H9 (cell line): ENCODE data around the gene TNFRSF19. TPM values are rescaled to one million over a fixed set of nuclear protein-coding genes. Genes with fewer than 3 reads are reported as not detected.

Experiments
- DNase-seq: peaks from one replicate; pipeline ENCODE4 v3.0.0-alpha.2; 2017
- H2AFZ ChIP-seq: one replicate; pipeline ENCODE4 v1.6.1; 2013; ENCODE audit warnings: mild to moderate bottlenecking, low read length, control low read depth, moderate library complexity
- H2AK5ac ChIP-seq: 2 replicates; pipeline ENCODE4 v1.6.1; 2013; ENCODE audit warnings: low read length, control low read depth, mixed read lengths; ENCODE audit not compliant: insufficient read length
- H2BK120ac ChIP-seq: one replicate; pipeline ENCODE4 v1.6.1; 2013; ENCODE audit warnings: low read depth, mild to moderate bottlenecking, low read length, control low read depth, inconsistent platforms; ENCODE audit not compliant: poor library complexity, severe bottlenecking
- H2BK12ac ChIP-seq: 2 replicates; pipeline ENCODE4 v1.6.1; 2013; ENCODE audit warnings: low read length, control low read depth, mixed read lengths, low read depth; ENCODE audit not compliant: insufficient read length
- H2BK15ac ChIP-seq: 2 replicates; pipeline ENCODE4 v1.6.1; 2013; ENCODE audit warnings: low read depth, low read length, control low read depth
- H2BK20ac ChIP-seq: one replicate; pipeline ENCODE4 v1.6.1; 2013; ENCODE audit warnings: low read depth, mild to moderate bottlenecking, low read length, control low read depth, inconsistent platforms; ENCODE audit not compliant: poor library complexity, severe bottlenecking
- H2BK5ac ChIP-seq: 2 replicates; pipeline ENCODE4 v1.6.1; 2013; ENCODE audit warnings: low read length, control low read depth, mixed read lengths; ENCODE audit not compliant: insufficient read length
- H3K14ac ChIP-seq: 2 replicates; pipeline ENCODE4 v1.6.1; 2013; ENCODE audit warnings: low read length, control low read depth; ENCODE audit not compliant: insufficient read depth
- H3K18ac ChIP-seq: 2 replicates; pipeline ENCODE4 v1.6.1; 2013; ENCODE audit warnings: low read depth, mild to moderate bottlenecking, mixed read lengths, low read length, control low read depth; ENCODE audit not compliant: insufficient read length
- H3K23ac ChIP-seq: 2 replicates; pipeline ENCODE4 v1.6.1; 2013; ENCODE audit warnings: low read length, control low read depth, mixed read lengths, low read depth; ENCODE audit not compliant: insufficient read length
- H3K23me2 ChIP-seq: 2 replicates; pipeline ENCODE4 v1.6.1; 2013; ENCODE audit warnings: low read depth, mild to moderate bottlenecking, mixed read lengths, low read length, control low read depth; ENCODE audit not compliant: insufficient read length, poor library complexity, severe bottlenecking
- H3K27ac ChIP-seq: 2 replicates; pipeline ENCODE4 v1.5.1; 2013; ENCODE audit warnings: low read length, control low read depth, mixed read lengths, low read depth; ENCODE audit not compliant: insufficient read length
- H3K27me3 ChIP-seq: 2 replicates; pipeline ENCODE4 v1.6.1; 2013; ENCODE audit warnings: low read length, control low read depth, inconsistent platforms; ENCODE audit not compliant: insufficient read depth
- H3K4ac ChIP-seq: 2 replicates; pipeline ENCODE4 v1.6.1; 2013; ENCODE audit warnings: low read depth, mild to moderate bottlenecking, control low read depth, inconsistent platforms, low read length, moderate library complexity
- H3K4me1 ChIP-seq: 2 replicates; pipeline ENCODE4 v1.6.1; 2013; ENCODE audit warnings: low read length, control low read depth, inconsistent platforms; ENCODE audit not compliant: insufficient read depth
- H3K4me2 ChIP-seq: 2 replicates; pipeline ENCODE4 v1.6.1; 2013; ENCODE audit warnings: low read length, control low read depth, mixed read lengths; ENCODE audit not compliant: insufficient read length, insufficient read depth
- H3K56ac ChIP-seq: 2 replicates; pipeline ENCODE4 v1.6.1; 2013; ENCODE audit warnings: low read depth, mild to moderate bottlenecking, mixed read lengths, low read length, control low read depth; ENCODE audit not compliant: insufficient read length
- H3K79me1 ChIP-seq: 2 replicates; pipeline ENCODE4 v1.6.1; 2013; ENCODE audit warnings: low read depth, mild to moderate bottlenecking, moderate library complexity, low read length, control low read depth, inconsistent platforms; ENCODE audit not compliant: insufficient read depth, poor library complexity, severe bottlenecking
- H3K79me2 ChIP-seq: 2 replicates; pipeline ENCODE4 v1.6.1; 2013; ENCODE audit warnings: low read length, control low read depth, inconsistent platforms; ENCODE audit not compliant: insufficient read depth
- H3K9ac ChIP-seq: 2 replicates; pipeline ENCODE4 v1.6.1; 2013; ENCODE audit warnings: low read length, control low read depth, mixed read lengths; ENCODE audit not compliant: insufficient read length; ENCODE audit errors: extremely low read depth
- H3K9me3 ChIP-seq: one replicate; pipeline ENCODE4 v1.6.1; 2013; ENCODE audit warnings: low read depth, low read length, inconsistent platforms; ENCODE audit not compliant: control insufficient read depth
- H3T11ph ChIP-seq: one replicate; pipeline ENCODE4 v1.6.1; 2013; ENCODE audit warnings: mild to moderate bottlenecking, low read length, control low read depth, inconsistent platforms
- H4K20me1 ChIP-seq: one replicate; pipeline ENCODE4 v1.6.1; 2013; ENCODE audit not compliant: control insufficient read depth, insufficient read length, insufficient read depth
- H4K5ac ChIP-seq: 2 replicates; pipeline ENCODE4 v1.6.1; 2013; ENCODE audit warnings: low read depth, mild to moderate bottlenecking, mixed read lengths, low read length, control low read depth; ENCODE audit not compliant: insufficient read length
- H4K8ac ChIP-seq: replicated peaks from 2 replicates; pipeline ENCODE4 v1.6.1; 2013; ENCODE audit warnings: low read length, control low read depth, mixed read lengths, low read depth; ENCODE audit not compliant: insufficient read length
- H4K91ac ChIP-seq: 2 replicates; pipeline ENCODE4 v1.6.1; 2013; ENCODE audit warnings: low read depth, mild to moderate bottlenecking, moderate library complexity, mixed read lengths, low read length, control low read depth; ENCODE audit not compliant: insufficient read length
- H3K27ac Mint-ChIP-seq, 3 experiments: 2 replicates in 2 of 3; 3 replicates in 1 of 3; pipeline ENCODE4 v1.8.0; 2020 to 2021; ENCODE audit warnings: mixed read lengths in 3 of 3, mild to moderate bottlenecking in 1 of 3, moderate library complexity in 1 of 3
- H3K27me3 Mint-ChIP-seq: 2 replicates; pipeline ENCODE4 v1.8.0; 2021; ENCODE audit warnings: low read depth, mild to moderate bottlenecking, moderate library complexity, mixed read lengths
- H3K36me3 Mint-ChIP-seq, 3 experiments: 2 replicates in 2 of 3; 3 replicates in 1 of 3; pipeline ENCODE4 v1.8.0; 2020 to 2021; ENCODE audit warnings: low read depth in 3 of 3, mixed read lengths in 3 of 3; ENCODE audit not compliant: insufficient read depth in 1 of 3
- H3K4me1 Mint-ChIP-seq, 2 experiments: 2 replicates each; pipeline ENCODE4 v1.8.0; 2020; ENCODE audit warnings: mixed read lengths in 2 of 2
- H3K4me3 Mint-ChIP-seq, 2 experiments: 2 replicates in 1 of 2; 3 replicates in 1 of 2; pipeline ENCODE4 v1.8.0; 2020 to 2021; ENCODE audit warnings: mild to moderate bottlenecking in 2 of 2, mixed read lengths in 2 of 2, moderate library complexity in 1 of 2
- H3K9me3 Mint-ChIP-seq, 2 experiments: 2 replicates in 1 of 2; 3 replicates in 1 of 2; pipeline ENCODE4 v1.8.0; 2020; ENCODE audit warnings: mild to moderate bottlenecking in 2 of 2, mixed read lengths in 2 of 2, moderate library complexity in 1 of 2
- CTCF ChIP-seq: fragments of 200-600 bp; sonication (generic); conservative IDR thresholded peaks from 3 replicates; pipeline ENCODE4 v1.8.0; 2021; ENCODE audit warnings: antibody characterized with exemption, mild to moderate bottlenecking
- WGBS: extraction: QIAGEN DNeasy Blood & Tissue Kit; methylation state at CpG from one replicate; pipeline ENCODE4 v1.1.7; 2013; ENCODE audit warnings: missing lambda C conversion rate, low lambda C conversion rate, mixed read lengths; ENCODE audit not compliant: insufficient read length; ENCODE audit errors: extremely low coverage; 5-methylcytosine and 5-hydroxymethylcytosine counted together
- total RNA-seq: library from RNA; stranded (reverse); gene quantifications from 2 replicates; pipeline ENCODE4 v1.2.1, GENCODE V29; 2021

Gene TNFRSF19
- total RNA-seq, 1 experiment from 2014 or later = 2.7 TPM

- no peak overlapping the region for H3T11ph ChIP-seq
- no peaks in the 10 kb centered on the region for H3K79me2 ChIP-seq
- H3K9me3 ChIP-seq = no peaks in the 10 kb centered on the region
- no peak overlapping the region for H3K4ac ChIP-seq
- no peaks in the 10 kb centered on the region; the same call in 1 of the 2 replicates for H3K27me3 ChIP-seq
- H4K8ac ChIP-seq = no peak overlapping the region
- no peak overlapping the region for H2BK20ac ChIP-seq
- no peak overlapping the region for H2AK5ac ChIP-seq
- no peak for TF ChIP-seq CTCF
- no peak overlapping the region for H3K23ac ChIP-seq
- no peak overlapping the region for H2BK12ac ChIP-seq
- no peak overlapping the region for H2AFZ ChIP-seq
- DNase-seq = no peak
- H2BK15ac ChIP-seq = no peak overlapping the region
- Mint-ChIP-seq H3K9me3 (no peaks in the 10 kb centered on the region; a peak in 1 of 5 replicates), H3K36me3 (no peaks in the 10 kb centered on the region), H3K27ac (no peak overlapping the region), H3K27me3 (no peaks in the 10 kb centered on the region), H3K4me3 (no peak overlapping the region), H3K4me1 (no peaks in the 10 kb centered on the region)
- H4K20me1 ChIP-seq = no peaks in the 10 kb centered on the region
- H4K5ac ChIP-seq = no peak overlapping the region
- no peak overlapping the region for H3K27ac ChIP-seq
- no peaks in the 10 kb centered on the region for H3K23me2 ChIP-seq
- no peak overlapping the region for H2BK5ac ChIP-seq
- H3K56ac ChIP-seq = no peak overlapping the region
- H3K4me1 ChIP-seq = no peaks in the 10 kb centered on the region
- no peak overlapping the region for H3K4me2 ChIP-seq
- WGBS = no CpG with 5 or more reads among the region's 7 CpGs
- no peaks in the 10 kb centered on the region for H3K79me1 ChIP-seq
- no peak overlapping the region for H3K14ac ChIP-seq
- H4K91ac ChIP-seq = no peak overlapping the region
- H3K9ac ChIP-seq = no peak overlapping the region
- H2BK120ac ChIP-seq = no peak overlapping the region
- H3K18ac ChIP-seq = no peak overlapping the region
These were observed 9.6 kb upstream of the TNFRSF19 start for GRCh38 chr13:23560571-23561089.
